HepG2 (cell line): Measurements from ENCODE around the gene PCDHGA12.

Source experiments
- CTCF ChIP-seq: sonication (generic); formaldehyde crosslinking; IDR thresholded peaks from 2 replicates; pipeline ENCODE4 v1.5.0; 2020; ENCODE audit warnings: mild to moderate bottlenecking, missing genetic modification reagents, moderate library complexity
- ISL2 ChIP-seq: sonication (generic); formaldehyde crosslinking; IDR thresholded peaks from 2 replicates; pipeline ENCODE4 v1.5.0; 2020; ENCODE audit warnings: missing genetic modification reagents
- RAD21 ChIP-seq: fragments of 450-650 bp; formaldehyde crosslinking; IDR thresholded peaks from 2 replicates; pipeline ENCODE4 v1.5.0; 2020; ENCODE audit warnings: mild to moderate bottlenecking
- TBX2 ChIP-seq: sonication (generic); formaldehyde crosslinking; IDR thresholded peaks from 2 replicates; pipeline ENCODE4 v1.5.0; 2020; ENCODE audit warnings: missing genetic modification reagents, mild to moderate bottlenecking, borderline replicate concordance
- TCF12 ChIP-seq, 2 experiments: fragments of 450-650 bp in 1 of 2; sonication (generic) in 1 of 2; formaldehyde crosslinking in 1 of 2; IDR thresholded peaks; 2 replicates each; pipeline versions ENCODE4 v1.6.1 to v1.8.0; 2017 to 2022; ENCODE audit warnings: antibody characterized with exemption in 1 of 2, mild to moderate bottlenecking in 1 of 2, missing genetic modification reagents in 1 of 2, moderate library complexity in 1 of 2
- THAP7 ChIP-seq: sonication (generic); formaldehyde crosslinking; IDR thresholded peaks from 2 replicates; pipeline ENCODE4 v1.8.1; 2023; ENCODE audit warnings: mild to moderate bottlenecking, missing genetic modification reagents
- ZNF24 ChIP-seq: fragments of 450-650 bp; IDR thresholded peaks from 2 replicates; pipeline ENCODE4 v1.6.1; 2017; ENCODE audit warnings: antibody characterized with exemption, mild to moderate bottlenecking
- ZNF282 ChIP-seq: fragments of 450-650 bp; IDR thresholded peaks from 2 replicates; pipeline ENCODE4 v1.6.1; 2018; ENCODE audit not compliant: partially characterized antibody
- ZNF512 ChIP-seq: sonication (generic); formaldehyde crosslinking; IDR thresholded peaks from 2 replicates; pipeline ENCODE4 v1.4.0; 2020; ENCODE audit warnings: mild to moderate bottlenecking, missing genetic modification reagents
- ZNF629 ChIP-seq: sonication (generic); formaldehyde crosslinking; conservative IDR thresholded peaks from 2 replicates; pipeline ENCODE4 v1.5.0; 2020; ENCODE audit warnings: missing genetic modification reagents

GRCh38 chr5:141439411-141440141 lies 9.3 kb downstream of the PCDHGA12 start:
- TF ChIP-seq ZNF629 (CRISPR knock-in tag): no peak
- no peak for TF ChIP-seq ZNF282
- TF ChIP-seq ZNF512 (CRISPR knock-in tag): no peak
- TF ChIP-seq RAD21: no peak
- no peak for TF ChIP-seq ZNF24
- no peak for TF ChIP-seq ISL2 (CRISPR knock-in tag)
- no peak for TF ChIP-seq CTCF (CRISPR knock-in tag)
- no peak for TF ChIP-seq TBX2 (CRISPR knock-in tag)
- TF ChIP-seq THAP7 (CRISPR knock-in tag): no peak
- TF ChIP-seq TCF12 (IDR thresholded peaks at IDR 0.05): no peak
- TF ChIP-seq TCF12 (CRISPR knock-in tag; IDR thresholded peaks at IDR 0.05): no peak
